GM18499 (cell line): ENCODE measurements around the gene DLEC1.

ENCODE experiments used
- ATAC-seq: cut with Tn5 transposase; IDR thresholded peaks from one replicate; pipeline ENCODE4 v1.9.1; 2021; ENCODE audit warnings: moderate number of reproducible peaks; ENCODE audit not compliant: insufficient read depth, unreplicated experiment

Gene DLEC1

DNA sequence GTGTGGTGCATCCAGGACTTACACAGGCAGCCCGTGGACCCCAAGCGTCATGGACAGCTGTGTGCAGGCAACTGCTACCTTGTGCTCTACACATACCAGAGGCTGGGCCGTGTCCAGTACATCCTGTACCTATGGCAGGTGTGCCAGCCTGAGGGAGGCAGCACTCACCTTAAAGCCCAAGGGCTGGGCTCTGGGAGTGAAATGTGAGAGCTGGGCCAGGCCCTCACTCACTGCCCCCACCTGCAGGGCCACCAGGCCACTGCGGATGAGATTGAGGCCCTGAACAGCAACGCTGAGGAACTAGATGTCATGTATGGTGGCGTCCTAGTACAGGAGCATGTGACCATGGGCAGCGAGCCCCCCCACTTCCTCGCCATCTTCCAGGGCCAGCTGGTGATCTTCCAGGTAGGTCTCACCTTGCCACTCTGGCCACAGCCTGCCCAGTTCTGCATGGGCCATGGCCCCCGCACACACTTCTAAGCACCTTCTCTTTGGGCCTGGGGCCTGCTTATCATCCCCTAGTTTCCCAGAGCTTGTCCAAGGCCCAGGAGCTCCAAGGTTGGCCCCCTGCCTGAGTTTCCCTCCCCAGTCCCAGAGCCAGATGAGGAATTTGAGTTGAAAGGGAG is 37.4 kb upstream of the DLEC1 start:
- no peak for ATAC-seq

DNA sequence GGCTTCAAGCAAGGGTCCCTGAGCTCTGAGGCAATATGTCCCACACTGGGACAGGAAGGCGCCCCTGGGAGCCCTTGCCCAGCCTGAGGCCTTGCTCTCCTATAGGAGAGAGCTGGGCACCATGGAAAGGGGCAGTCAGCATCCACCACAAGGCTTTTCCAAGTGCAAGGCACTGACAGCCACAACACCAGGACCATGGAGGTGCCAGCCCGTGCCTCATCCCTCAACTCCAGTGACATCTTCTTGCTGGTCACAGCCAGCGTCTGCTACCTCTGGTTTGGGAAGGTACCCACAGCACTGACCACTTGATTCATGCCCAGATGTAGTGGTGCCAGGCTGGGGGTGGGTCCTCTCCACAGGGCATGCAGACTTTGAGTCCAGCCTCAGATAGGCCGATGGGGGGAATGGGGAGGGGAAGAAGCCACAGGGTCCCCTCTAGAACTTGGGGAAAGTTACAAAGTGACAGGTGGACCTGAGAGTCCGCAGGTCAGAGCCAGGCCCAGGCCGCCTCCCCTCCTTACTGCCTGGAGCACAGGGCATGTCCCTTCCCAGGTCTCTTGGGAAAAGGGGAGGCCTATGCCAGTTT is 36.6 kb upstream of the DLEC1 start:
- no peak for ATAC-seq

DNA sequence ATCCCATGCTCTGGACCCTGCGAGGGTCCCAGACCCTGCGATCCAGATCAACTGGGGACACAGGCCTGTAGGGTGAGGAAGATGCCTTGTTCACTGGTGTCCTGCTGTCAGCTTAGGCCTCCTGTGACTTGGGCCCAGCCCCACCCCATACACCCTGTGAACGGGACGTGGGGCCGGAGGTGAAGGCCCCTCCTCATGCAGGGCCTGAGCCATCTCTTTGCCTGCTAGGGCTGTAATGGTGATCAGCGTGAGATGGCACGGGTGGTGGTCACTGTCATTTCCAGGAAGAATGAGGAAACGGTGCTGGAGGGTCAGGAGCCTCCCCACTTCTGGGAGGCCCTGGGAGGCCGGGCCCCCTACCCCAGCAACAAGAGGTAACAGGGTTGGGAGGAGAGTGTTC is 36.1 kb upstream of the DLEC1 start:
- ATAC-seq: no peak

GRCh38 chr3:38003371-38003816 is 35.6 kb upstream of the DLEC1 start:
- no peak for ATAC-seq

GRCh38 chr3:38003817-38004414 is 35.1 kb upstream of the DLEC1 start:
- ATAC-seq: no peak

DNA sequence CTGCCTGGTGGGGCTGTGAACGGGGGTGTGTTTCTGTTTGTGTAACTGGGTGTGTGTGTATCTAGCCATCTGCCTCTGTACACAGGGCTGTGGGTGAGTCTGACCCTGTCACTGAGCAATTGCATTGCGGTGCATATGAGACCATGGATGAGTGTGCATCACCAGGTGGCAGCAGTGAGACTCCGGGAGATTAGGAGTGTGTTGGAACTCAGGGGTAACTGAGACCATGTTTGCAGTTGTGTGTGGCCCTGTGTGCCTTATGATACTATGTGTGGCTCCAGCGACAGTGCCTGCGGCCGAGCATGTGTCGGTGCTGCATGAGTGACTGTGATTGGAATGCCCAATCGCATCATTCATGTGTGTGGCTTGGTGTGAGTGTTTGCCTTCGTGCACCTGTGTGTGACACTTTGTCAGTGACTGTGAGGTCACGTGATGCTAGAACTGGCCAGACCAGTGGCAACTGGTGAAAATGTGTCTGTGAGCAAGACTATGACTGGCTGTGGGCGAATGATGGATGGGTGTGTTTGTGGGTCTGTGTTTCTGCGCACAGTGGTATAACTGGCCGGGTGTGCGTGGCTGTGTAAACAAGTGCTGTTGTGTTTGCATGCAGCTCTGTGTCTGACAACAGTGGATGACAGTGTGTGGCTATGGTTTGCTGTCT is 34.5 kb upstream of the DLEC1 start:
- no peak for ATAC-seq

DNA sequence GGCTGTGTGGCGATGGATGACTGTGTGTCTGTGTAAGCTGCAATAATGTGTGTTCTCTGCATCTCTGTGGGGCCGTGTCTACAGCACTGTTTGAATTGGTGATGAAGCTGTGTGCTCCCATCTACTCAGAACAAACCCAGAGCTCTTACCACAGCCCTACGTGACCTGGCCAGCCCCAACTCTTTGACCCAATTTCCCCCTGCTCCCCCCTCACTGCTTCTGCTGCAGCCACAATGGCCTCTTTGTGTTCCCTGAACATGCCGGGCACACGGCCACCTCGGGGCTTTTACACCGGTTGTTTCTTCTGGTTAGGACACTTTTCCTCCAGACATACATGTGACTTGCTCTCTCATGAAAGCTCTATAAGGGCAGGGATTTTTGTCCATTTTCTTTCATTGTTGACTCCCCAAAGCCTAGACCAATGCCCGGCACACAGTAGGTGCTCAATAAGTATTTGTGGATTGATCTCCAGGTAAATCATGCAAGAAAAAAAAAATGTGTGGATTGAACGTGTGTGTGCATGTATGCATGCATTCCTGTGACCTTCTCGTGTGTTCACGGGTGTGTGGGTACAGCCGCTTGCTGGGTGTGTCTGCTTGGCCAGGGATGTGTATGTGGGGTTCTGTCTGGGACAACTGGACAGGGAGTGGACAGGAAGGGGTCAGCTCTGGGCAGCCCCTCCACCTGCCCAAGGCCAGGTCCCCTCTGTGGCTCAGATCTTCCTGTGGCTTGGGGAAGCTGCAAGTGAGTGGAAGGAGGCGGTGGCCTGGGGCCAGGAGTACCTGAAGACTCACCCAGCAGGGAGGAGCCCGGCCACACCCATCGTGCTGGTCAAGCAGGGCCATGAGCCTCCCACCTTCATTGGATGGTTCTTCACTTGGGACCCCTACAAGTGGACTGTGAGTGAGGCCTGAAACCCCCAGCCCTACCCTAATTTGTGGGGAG is 33.7 kb upstream of the DLEC1 start:
- ATAC-seq: no peak

GRCh38 chr3:38006031-38006430 is 33.0 kb upstream of the DLEC1 start:
- no peak for ATAC-seq

GRCh38 chr3:38006445-38006995 is 32.5 kb upstream of the DLEC1 start:
- no peak for ATAC-seq

DNA sequence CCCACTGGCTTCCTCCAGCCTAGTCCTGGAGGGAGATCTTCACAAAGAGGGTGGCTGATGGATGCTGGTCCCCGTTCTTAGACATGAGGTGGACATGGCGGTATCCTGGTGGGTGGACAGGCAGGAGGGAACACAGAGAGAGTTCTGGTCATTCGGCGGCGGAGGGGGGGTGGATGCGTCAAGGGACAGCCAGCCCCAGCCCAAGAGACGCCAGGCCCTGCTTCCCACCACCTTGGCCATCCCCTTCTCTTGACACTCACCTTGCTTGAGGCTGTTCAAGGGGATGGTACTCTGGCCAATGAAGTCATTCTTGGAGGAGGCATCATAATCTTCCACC is 31.3 kb upstream of the DLEC1 start:
- ATAC-seq: no peak

DNA sequence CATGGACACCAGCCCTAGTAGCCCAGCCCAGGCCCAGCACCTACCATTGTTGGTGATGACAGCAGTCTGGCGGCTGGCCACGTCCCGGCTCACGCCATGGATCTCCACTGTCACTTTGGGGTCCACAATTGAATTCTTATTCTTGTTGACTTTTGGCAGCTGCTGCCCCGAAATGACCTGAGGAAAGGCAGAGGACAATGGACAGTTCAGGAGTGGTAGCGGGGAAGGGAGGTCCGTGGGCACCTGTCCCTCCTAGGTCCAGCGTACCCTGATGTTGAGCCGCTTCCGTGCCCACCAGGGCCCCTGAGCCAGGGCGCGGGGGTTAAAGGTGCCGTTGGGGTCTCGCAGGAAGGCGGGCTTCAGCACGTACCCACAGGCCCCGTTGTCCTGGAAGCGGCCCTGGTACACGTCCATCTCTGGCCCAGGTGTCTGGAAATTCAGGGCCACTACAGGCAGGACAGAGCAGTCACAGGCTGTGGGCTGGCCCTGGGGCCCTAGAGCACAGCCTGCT is 30.8 kb upstream of the DLEC1 start:
- no peak for ATAC-seq

DNA sequence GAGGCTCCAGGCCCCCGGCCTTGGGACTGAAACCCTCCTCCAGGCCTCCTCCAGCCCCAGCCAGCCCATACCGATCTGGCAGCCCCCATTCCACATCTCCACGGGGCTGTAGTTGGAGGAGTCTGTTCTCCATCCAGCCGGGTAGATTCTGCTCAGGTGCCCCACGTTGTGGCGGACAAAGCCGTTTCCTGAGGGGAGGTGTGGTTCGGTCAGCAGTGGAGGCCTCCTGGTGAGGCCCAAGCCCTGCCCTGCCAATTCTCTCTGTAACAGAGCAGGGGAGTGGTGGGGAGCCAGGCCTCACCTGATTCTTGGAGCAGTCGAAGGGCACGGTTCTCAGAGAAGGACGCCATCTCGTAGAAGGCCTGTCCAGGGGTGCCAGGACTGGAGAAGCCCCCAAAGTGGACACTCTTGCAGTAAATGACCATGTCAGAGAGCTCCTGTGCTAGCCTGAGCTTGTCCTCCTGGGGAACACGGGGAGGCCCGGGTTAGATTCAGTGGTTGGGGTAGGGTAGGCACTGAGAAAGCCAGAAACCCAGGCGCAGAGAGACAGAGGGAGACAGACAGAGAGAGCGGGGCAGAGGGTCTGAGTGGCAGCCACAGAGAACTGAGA is 29.9 kb upstream of the DLEC1 start:
- no peak for ATAC-seq

DNA sequence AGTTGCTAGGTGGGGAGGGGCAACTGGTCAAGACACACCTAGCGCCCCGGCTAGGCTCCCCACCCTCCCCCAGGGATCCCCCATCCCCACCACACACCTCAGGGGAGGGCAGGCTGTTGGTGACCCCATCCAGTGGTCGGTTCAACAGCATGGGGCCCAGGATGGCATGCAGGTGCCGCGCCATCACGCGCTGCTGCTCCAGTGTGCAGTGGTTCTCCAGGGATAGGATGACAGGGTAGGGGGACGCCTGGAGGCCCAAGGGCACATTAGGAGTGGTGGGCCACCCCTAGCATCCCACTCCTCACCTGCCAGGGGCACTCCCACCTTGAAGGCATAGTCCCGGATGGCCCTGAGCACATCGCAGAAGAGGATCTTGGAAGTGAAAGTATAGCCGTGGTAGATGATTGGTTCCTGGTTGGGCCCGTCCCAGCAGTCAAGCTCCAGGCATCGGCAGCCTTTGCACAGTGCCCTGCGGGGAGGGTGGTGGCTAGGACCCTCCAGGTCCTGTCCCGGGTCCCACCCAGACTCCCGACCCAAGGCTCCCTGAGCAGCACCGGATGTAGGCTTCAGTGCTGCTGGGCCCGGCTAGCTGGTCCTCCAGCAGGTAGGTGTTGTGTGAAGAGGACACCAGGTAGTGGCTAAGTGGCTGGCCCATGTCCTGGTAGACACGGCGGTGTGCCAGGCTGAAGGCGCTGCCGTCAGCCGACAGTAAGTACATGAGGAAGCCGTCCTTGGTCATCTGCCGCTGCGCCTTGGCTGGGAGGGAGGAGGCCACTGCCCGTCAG is 29.0 kb upstream of the DLEC1 start:
- ATAC-seq: no peak

GRCh38 chr3:38011111-38011510 is 27.9 kb upstream of the DLEC1 start:
- ATAC-seq: no peak

DNA sequence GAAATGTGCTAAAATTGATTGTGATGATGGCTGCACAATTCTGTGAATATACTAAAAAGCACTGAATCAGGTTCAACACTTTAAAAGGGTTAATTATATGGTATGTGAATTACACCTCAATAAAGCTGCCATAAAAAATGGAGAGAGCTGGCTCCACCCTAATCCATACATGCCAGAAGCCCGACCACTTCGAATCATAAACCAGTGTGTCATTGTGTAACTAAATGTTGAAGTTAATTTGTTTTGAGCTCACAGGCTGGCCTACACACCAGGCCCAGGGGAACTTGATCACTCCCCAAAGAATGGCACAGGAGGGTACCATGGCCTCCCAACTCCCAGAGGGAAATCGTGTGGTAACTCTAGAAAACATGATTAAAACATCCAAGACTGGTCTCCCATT is 23.5 kb upstream of the DLEC1 start:
- ATAC-seq: no peak

DNA sequence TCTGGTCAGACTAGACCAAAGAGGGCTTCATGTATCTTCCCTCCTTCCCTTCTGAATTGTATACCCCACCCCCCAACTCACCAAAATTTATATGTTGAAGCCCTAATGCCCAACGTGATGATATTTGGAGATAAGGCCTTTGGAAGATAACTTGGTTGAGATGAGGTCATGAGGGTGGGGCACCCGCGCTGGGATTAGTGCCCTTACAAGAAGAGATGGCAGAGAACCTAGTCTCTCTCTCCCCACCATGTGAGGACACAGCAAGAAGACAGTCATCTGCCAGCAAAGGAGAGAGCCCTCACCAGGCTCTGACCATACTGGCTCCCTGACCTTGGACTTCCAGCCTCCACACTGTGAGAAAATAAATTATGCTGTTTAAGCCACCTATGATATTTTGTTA is 23.0 kb upstream of the DLEC1 start:
- no peak for ATAC-seq

GRCh38 chr3:38016410-38016809 is 22.6 kb upstream of the DLEC1 start:
- ATAC-seq: no peak

GRCh38 chr3:38016847-38017444 is 22.1 kb upstream of the DLEC1 start:
- ATAC-seq: no peak
